Activated CD4-positive, alpha-beta T cell treated with anti-CD3 and anti-CD28 coated beads, Interleukin-10, Interleukin-2, amounts not matched to agents 100 ng/mL and 50 ng/mL, durations not matched to agents 16 hours and 8 hours (primary cell): ENCODE results near the gene MALL.
"Not testable (repeated sequence)": the region's sequence is repeated elsewhere in the genome, so short reads cannot be mapped to it uniquely, and the experiment has no call there.

Experiments used
- DNase-seq: peaks from one replicate; pipeline ENCODE4 v3.0.0-alpha.2; 2020

Gene MALL

GRCh38 chr2:110097506-110098220 is 18.0 kb downstream of the MALL start:
- DNase-seq, result no peak

GRCh38 chr2:110095994-110096633 is 19.5 kb downstream of the MALL start:
- no peak for DNase-seq

DNA sequence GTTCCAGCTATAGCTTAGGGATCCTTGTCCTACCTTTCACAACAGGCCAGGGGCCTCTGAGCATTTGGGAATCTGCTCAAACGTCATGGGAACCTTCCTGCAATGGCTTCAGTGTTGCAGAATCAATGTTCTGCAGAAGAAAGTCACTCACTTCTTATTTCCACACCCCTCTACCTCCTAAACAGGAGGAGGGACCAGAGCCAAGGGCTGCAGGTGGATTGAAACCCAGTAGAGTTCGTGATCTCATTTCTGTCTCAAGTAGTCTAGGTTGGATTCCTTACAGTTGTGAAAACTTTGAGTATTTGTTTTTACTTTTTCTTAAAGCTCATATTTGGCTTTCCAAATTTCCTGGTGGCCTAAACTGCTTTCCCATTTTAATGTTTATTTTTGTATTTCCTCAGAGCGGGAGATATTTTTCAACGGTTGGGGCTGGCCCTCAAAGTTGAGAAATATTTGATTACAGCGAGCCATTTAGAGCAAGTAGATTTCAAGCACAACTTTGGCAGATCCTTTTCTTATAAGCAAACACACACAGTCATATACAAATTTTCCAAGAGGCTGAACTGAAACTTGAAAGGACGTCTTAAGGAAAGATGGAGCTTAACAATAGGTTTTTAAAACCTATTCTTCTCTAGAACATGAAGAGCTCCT is 20.6 kb downstream of the MALL start:
- not testable (repeated sequence) for DNase-seq

DNA sequence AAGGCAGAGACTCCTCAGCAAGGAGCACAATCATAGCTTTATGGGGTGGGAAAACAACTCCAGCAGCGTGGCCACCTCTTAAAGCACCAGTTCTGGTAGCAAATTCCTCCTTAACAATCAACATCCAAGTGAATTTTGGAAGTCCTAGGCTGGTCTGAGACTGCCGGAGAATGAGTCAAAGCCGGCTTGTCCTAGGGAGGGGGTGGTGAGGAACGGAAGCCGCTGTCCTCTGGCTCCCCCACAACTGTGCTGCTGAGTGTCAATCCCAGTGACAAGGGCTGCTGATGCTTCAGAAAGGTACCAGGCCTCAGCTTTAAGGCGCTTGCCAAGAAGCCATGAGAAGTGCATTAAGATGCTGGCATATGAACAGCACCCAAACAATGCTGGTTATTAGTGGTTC is 21.7 kb downstream of the MALL start:
- not testable (repeated sequence) for DNase-seq

DNA sequence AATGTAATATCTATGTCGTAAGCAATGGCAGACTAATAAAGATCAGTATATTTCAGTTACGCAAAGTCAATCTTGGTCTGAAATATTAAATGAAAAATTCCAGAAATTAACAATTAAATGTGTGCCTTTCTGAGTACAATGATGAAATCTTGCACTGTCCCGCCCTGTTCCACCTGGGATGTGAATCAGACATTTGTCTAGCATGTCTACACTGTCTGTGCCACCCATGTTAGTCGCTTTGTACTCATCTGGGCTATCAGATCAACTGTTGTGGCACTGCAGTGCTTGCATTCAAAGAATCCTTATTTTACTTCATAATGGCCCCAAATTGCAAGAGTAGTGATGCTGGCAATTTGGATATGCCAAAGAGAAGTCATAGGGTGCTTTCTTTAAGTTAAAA is 25.5 kb downstream of the MALL start:
- DNase-seq, result not testable (repeated sequence)

DNA sequence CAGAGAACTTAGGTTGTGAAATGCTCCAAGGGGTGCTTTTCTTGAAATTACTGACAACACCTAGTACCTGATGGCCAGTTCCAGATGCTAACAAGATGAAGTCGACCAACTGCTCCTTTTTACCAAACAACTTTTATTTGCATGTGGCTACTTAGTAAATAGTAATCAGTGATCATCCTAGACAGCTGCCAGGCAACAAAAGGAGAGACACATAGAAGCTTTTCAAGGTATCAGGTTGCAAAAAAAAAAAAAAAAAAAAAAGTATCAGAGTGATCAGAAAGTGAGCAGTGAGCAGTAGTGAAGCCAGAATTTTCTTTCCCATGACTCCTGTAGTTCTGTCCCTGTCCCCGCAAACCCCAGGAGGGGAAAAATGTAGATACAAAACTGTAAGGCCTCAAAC is 31.9 kb downstream of the MALL start:
- DNase-seq, result not testable (repeated sequence)

DNA sequence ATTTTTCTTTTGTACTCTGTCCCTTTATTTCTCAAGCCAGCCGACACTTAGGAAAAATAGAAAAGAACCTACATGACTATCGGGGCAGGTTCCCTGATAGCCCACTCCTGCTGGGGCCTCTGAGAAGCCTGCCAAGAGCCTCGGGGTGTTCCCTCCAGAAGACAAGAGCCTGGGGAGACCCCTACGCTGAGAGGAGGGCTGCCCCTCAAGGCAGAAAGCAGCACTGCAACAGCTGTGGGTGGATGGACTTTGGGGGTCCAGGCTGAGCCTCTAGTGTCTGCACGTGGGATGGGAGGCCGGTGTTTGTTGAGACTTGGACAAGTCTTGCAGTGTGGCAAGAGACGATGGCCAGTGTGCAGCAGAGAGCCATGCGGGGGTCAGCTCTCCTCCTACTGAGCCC is 32.5 kb downstream of the MALL start:
- not testable (repeated sequence) for DNase-seq

- DNase-seq, result not testable (repeated sequence)
These were observed 37.5 kb downstream of the MALL start for GRCh38 chr2:110078104-110078503.

DNA sequence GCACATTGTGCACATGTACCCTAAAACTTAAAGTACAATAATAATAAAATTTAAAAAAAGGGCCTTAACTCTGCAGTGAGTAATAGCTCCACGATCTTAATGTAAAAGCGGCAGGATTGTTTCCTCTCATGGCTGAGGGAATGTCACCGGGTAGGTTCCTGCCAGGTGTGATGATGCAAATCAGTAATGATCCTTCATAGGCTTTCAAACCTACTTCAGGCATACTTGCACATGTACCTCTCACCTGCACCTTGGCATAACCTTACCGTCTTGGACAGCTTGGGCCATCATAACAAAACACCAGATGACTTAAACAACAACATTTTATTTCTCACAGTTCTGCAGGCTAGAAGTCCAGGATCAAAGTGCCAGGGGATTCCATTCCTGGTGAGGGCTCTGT is 39.7 kb downstream of the MALL start:
- not testable (repeated sequence) for DNase-seq

GRCh38 chr2:110069869-110070268 is 45.8 kb downstream of the MALL start:
- DNase-seq, result not testable (repeated sequence)

GRCh38 chr2:110068153-110068552 is 47.5 kb downstream of the MALL start:
- not testable (repeated sequence) for DNase-seq

DNA sequence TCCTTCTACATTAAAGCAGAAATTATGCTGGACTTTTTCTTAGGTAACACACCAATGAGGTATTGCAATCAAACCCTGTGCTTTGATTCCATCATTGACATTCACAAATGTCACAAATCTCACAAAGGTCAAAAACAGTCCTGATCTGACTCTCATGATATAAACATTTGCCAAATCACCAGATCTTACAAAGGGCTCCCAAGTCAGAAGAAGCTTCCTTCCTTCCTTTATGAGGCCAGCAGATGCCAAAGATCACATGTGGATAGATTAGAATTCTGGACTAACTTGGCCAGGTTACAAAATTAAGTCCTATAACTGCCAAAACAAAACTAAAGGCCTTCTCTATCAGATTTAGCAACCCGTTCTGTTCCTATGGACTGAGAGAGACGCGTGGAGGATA is 53.3 kb downstream of the MALL start:
- not testable (repeated sequence) for DNase-seq

GRCh38 chr2:110060550-110060949 is 55.1 kb downstream of the MALL start:
- DNase-seq, result not testable (repeated sequence)

- not testable (repeated sequence) for DNase-seq
These were observed 55.8 kb downstream of the MALL start for GRCh38 chr2:110059694-110060358.

DNA sequence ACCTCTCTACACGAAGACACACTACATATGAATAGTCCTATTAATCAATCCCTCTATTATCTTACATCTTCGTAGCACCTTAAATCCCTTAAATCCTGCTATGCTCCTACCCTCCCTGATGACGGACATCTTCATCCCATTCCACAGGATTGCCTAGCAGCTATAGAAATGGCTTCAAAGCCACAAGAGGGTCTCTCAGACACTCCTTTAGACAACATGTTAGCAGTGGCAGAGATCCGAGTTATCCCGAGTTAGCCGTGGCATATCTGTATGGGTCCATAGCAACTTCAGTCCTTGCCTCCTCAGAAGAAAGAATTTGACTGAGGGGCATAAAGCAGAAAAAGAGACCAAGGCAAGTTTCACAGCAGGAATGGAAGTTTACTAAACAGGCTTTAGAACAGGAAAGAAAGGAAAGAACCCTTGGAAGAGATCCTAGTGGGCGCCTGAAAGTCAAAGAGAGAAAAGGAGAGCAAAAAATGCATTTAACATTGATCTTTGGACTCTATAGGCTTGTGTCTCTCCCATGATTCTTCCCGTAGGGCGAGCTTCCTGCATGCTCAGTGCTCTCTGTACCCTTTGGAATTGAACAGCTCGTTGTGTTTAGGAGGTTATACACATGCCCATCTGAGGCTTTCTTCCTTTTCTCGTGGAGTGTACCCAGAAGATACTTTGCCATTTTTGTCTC is 56.5 kb downstream of the MALL start:
- not testable (repeated sequence) for DNase-seq

GRCh38 chr2:110058034-110058433 is 57.6 kb downstream of the MALL start:
- not testable (repeated sequence) for DNase-seq

- not testable (repeated sequence) for DNase-seq
These were observed 59.7 kb downstream of the MALL start for GRCh38 chr2:110055819-110056408.

DNA sequence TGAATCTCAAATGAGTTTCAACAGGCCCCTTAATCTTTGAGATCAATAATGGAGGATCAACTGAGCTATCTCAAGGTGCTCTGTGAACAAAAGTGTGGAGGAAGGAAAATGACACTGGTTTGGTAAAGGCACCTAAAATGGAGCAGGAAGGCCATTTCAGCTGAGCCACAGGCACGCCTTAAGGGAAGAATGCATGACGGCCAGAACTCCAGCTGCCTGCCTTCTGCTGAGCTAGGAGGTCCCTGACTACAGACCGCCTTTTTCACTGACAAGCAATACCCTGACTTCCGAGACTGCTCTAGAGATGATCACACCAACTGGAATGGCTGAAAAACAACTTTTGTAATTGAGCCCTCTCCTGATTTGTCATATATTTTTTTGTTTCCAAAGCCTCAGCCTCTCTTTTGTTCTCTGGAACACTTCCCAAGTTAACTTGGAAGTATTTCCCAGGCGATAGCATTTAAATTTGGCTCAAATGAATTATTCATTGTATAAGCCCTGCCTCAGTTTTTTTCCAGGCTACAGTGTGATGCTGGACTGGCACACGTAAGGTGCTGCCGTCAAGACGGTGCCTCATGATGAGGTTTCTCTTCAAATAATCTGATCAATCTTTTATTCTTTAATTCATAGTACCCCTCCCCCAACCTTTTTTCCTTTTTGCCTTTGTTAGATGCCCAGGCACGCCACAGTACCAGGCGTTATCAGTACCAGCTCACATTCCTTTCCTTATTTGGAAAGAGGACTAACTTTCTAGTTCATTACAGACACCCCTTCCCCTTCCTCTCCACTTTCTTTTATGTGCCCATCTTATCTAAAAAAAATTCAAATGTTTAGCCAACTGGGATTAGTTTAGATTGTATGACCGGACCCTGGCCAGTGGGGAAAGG is 60.9 kb downstream of the MALL start:
- DNase-seq, result not testable (repeated sequence)

GRCh38 chr2:110053688-110054087 is 61.9 kb downstream of the MALL start:
- not testable (repeated sequence) for DNase-seq

GRCh38 chr2:110052166-110052565 is 63.5 kb downstream of the MALL start:
- not testable (repeated sequence) for DNase-seq

DNA sequence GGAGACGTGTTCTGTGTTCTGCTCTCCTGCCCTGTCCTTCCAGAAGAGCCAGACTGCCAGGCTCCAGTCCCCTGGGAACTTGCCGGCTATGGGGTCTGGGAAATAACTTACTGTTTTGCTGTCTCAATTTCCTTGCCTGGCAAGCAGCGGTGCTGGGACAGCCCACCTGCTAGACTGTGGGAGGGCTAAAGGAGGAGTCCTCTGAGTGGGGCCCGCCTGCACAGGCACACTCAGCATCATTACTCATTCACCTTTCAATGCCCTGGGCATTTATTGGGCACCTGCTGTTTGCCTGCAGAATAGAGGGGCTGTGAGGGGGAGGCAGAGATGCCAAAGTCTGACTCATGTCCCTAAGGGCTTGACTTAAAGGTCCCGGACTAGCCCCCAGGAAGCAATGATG is 65.4 kb downstream of the MALL start:
- DNase-seq, result not testable (repeated sequence)
